Activated CD4-positive, CD25-positive, alpha-beta regulatory T cell (primary cell): ENCODE results near the gene PLD6.

Experiments used
- DNase-seq, 4 experiments: peaks; one replicate each; lab custom pipeline; 2025; lab: John Stamatoyannopoulos, UW

PLD6 gene

GRCh38 chr17:17154981-17155380 is 51.2 kb downstream of the PLD6 start:
- DNase-seq = no peak

GRCh38 chr17:17154556-17154955 is 51.6 kb downstream of the PLD6 start:
- DNase-seq = no peak

GRCh38 chr17:17153709-17154108 is 52.4 kb downstream of the PLD6 start:
- DNase-seq = no peak

GRCh38 chr17:17153071-17153470 is 53.1 kb downstream of the PLD6 start:
- no peak for DNase-seq

GRCh38 chr17:17152385-17152784 is 53.7 kb downstream of the PLD6 start:
- DNase-seq = no peak

- DNase-seq = no peak
Observed at GRCh38 chr17:17151962-17152361, 54.2 kb downstream of the PLD6 start.

GRCh38 chr17:17151541-17151940 is 54.6 kb downstream of the PLD6 start:
- DNase-seq = no peak

- DNase-seq = no peak
Observed at GRCh38 chr17:17151055-17151454, 55.1 kb downstream of the PLD6 start.
